ENCODE data around the gene ENOX1.

The ENOX1 gene

DNA sequence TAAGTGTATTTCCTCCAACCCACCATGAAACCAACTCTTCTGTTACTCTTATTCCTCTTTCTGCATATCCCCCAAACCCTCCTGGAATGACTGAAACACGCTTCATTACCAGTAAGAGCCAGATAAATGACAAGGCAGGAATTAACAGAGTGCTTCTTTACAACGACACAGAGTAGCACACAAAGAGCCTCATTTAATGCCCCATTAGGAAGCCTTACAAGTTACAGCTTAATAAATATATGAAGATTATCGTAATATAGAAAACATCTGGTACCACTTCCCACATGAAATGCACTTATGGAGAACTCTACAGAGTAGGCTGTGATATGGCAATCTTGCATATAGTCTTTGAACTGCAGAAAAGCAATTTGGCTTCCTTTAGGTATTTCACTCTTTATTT is 116.8 kb downstream of the ENOX1 start:
- DNase-seq (ENCODE audit: low read depth) = no peak

- DNase-seq (ENCODE audit: low read depth) = no peak
Measured at GRCh38 chr13:43669101-43669500, 117.7 kb downstream of the ENOX1 start.

GRCh38 chr13:43666403-43666802 is 120.4 kb downstream of the ENOX1 start:
- DNase-seq (ENCODE audit: low read depth) = no peak

DNA sequence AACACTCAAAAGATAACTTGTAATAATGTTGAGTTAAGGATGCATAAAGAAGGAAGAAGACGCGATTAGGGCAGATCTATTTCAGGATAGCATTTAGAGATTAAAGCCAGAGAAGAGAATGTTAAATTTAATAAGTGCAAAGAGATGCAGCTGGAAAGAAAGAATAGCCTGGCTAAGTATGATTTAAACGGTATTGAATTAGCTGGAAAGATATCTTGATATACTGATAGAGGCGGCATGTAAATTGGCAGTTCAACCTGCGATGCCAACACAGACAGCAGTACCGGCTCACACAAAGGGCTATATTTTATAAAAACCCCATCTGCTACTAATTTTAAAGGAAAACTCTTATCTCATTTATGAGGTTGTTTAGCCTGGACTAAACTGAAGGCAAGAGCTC is 121.4 kb downstream of the ENOX1 start:
- DNase-seq (ENCODE audit: low read depth) = no peak

- no peak for DNase-seq (ENCODE audit: low read depth)
Measured at GRCh38 chr13:43664700-43665191, 122.0 kb downstream of the ENOX1 start.

- no peak for DNase-seq (ENCODE audit: low read depth)
Measured at GRCh38 chr13:43663474-43664090, 123.2 kb downstream of the ENOX1 start.

- no peak for DNase-seq (ENCODE audit: low read depth)
Measured at GRCh38 chr13:43662976-43663375, 123.8 kb downstream of the ENOX1 start.

DNA sequence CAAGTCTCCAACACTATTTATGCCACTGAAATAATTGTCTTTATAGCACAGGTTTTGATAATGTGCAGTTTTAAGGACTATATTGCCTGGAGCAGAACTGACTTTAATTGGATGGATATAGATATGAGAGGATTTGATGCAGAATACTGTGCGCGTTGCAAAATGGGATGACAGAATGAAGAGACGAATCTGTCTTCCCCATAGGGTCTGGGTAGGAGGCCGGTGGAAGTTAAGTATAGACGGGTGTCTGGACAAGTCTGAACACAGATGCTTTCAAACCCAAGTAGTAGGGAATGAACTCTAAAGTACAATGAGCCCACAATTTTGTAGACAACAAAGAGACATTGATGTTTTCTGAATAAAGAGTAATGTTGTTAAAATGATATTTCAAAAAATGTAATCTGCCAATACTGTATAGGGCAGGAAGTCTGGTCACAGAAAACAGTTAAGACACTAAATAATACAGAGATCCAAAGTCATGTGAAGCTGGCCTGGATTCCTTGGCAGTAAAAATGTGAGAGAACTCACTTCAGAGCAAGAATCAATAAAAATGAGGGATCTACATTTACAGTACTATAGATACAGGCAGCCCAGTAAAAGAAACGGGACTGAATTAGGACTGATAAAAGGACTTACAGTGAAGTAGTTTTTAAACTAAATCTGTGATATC is 125.5 kb downstream of the ENOX1 start:
- DNase-seq (ENCODE audit: low read depth) = no peak

- DNase-seq (ENCODE audit: low read depth) = no peak
Measured at GRCh38 chr13:43657485-43657884, 129.3 kb downstream of the ENOX1 start.

DNA sequence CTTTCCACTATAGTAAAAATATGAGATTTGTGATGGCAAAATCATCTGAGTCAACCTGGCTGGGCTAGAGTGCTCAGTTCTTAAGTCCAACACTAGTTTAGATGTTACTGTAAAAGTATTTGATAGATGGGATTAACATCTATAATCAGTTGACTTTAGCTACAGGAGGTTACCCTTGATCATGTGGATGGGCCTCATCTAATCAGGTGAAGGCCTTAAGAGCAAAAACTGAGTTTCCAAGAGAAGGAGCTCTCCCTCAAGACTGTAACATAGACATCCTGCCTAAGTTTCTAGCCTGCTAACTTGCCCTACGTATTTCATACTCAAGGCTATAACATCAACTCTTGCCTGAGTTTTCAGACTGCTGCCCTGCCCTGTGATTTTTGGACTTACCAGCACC is 132.8 kb downstream of the ENOX1 start:
- no peak for DNase-seq (ENCODE audit: low read depth)

DNA sequence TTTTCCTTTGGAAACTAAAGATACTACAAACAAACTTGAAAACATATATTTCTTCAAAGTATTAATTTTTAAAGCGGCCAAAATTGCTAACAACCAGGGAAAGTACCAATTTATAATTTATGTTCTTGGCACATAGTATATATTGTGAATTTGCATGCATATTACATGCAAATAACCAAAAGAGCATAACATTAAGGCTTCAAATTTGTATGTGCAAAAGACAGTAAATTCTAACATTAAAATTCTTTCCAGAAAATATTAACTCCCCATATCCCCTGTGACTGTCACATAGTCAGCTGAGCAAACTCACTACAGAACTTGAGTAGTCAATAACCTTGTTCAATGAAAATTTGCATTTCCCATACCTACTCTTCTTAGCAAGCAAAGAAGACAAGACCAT is 133.4 kb downstream of the ENOX1 start:
- no peak for DNase-seq (ENCODE audit: low read depth)

DNA sequence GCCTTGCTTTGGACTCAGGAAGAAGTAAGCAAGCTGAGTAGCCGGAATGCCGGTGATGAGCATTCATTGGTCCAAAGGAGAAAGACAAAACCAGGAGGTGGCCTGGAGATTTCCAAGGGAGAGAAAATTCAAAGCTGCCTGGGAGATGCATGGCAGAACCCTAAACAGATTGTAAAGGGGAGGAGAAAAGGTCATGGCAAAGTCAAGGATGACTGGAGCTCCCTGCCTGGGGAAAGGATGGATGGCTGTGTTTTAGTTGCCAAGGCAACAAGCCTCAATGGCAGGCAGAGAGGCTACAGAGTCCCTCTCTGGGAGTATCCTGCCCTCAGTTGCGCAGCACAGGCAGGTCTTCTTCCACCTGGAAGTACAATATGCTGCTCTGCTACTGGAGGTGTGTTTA is 134.0 kb downstream of the ENOX1 start:
- no peak for DNase-seq (ENCODE audit: low read depth)

GRCh38 chr13:43650882-43651281 is 135.9 kb downstream of the ENOX1 start:
- no peak for DNase-seq (ENCODE audit: low read depth)

GRCh38 chr13:43648733-43649132 is 138.0 kb downstream of the ENOX1 start:
- DNase-seq (ENCODE audit: low read depth) = no peak

DNA sequence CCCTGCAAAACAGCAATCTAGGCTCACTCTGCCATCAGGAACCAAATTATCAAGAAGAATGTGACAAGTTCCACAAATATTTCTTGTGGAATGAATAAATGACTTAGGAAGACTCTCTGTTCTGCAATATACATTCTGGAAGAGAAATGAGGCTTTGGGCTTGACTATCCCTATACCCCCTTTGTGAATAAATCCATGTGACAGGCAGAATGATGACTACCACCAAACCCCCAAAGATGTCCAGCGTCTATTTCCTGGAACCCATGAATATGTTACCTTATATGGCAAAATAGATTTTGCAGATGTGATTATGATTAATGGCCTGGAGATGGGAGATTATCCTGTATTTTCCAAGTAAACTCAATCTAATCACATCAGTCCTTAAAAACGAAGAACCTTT is 139.3 kb downstream of the ENOX1 start:
- DNase-seq (ENCODE audit: low read depth) = no peak

DNA sequence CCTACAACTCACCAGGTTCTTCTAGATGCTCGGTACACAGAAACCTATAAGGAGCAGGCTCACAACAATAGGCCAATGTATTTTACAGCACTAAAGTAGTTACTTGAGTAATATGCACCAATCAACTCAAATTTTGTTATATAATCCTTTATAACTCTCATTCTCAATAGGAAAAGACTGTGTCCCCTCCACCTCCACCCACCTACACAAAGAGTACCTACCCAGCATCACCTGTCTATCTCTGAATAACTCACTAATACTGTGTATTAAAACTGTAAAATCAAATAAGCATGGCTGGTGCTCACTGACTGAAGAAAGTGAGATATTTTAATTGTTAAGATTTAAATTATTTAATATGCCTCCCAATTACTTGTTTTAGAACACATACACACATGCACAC is 146.3 kb downstream of the ENOX1 start:
- no peak for DNase-seq (ENCODE audit: low read depth)

DNA sequence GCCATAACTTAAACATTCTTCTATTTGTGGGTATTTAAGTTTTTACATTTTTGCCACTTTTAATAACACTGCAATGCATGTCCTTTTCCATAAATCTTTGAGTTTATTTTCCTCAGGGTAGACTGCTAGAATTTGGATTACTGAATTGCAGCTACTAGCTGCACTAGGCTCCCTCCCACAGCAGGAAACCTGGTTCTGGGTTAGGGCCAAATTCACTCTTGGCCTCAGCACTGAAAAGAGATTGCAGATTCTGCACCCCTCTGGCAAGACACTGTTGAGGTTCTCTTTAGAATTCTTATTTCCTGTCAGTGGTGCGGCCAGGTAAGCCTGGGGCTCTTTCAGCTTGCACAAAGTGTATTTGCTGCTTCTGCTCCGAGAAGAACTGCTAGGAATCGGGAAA is 155.7 kb downstream of the ENOX1 start:
- no peak for DNase-seq (ENCODE audit: low read depth)

- no peak for DNase-seq (ENCODE audit: low read depth)
Measured at GRCh38 chr13:43629691-43630480, 156.9 kb downstream of the ENOX1 start.

DNA sequence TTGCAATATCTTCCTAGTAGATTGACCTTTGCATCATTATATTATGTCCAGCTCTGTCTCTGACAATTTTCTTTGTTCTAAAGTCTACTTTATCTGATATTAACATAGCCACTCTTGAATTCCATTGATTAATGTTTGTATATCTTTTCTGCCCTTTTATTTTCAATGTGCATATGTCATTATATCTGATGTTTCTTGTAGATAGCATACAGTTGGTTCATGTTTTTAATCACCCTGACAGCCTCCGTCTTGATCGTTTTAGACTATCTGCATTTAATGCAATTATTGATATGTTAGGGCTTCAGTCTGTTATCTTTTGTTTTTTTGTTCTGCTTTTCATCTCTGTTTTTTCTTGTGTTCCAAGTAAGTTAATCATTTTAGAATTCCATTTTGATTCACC is 159.8 kb downstream of the ENOX1 start:
- DNase-seq (ENCODE audit: low read depth) = no peak

DNA sequence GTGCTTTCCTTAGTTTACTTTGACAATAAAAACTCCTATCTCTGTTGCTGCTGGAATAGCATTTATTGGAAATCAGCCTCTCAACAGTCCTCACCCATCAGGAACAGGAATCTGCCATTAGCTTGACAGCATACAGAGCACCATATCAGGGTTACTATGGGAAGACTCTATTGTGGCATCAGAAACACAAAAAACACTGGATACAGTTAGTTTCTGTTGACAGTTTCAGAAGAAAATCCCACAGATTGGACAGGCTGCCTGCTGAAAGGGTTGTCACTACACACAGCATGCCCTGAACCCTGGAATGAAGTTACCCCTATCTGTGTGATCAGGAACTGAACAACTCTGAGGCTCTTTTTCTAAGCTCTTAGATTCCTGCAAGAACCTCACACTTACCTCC is 172.7 kb downstream of the ENOX1 start:
- DNase-seq (ENCODE audit: low read depth) = no peak

DNA sequence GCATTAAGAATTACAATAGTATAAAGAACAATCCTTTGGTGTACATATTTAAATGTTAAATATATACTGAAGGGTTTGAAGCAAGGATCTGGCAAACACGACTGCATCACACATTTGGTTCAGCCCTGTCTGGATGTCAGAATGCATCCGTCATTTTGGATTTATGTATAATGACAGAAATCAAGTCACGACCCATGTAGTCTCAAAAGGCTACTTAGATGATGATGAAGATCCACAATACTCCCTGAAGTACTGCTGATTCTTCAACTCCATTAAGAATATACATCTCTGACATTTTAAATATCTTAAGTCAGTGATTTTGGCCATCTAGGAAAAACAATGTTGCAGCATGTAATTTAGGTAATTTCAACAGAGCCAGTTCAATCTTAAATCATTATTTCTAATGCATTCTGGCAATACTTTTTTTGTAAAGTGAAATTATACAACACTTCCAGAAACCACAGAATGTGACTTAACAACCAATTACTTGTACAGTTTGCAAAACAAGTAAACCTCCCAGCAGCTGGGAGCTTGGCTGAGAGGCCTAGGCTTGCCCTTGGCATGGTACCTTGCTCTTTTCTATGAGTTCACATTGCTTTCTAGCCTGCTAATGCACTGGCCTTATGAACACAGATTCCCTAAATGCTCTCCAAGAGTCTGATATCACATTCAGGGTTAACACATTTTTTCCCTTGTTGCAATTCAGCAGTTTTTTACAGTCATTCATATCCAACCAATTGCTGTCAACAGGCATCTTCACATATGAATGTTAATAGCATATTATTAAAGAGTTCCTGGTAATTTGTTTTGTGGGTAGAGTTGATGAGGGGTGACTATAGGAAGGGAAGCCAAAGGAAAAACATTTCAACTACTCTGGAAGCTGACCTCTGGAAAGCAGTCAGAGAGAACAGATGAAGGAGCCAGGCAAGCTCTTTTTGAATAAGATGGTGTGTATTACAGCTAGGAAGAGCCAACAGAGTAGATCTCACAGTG is 175.2 kb downstream of the ENOX1 start:
- DNase-seq (ENCODE audit: low read depth) = no peak
